Superior temporal gyrus (tissue), 1 donor: ENCODE data around the gene KANSL1.

Experiments used
- DNase-seq: peaks from one replicate; pipeline ENCODE4 v3.0.0-alpha.2; 2016; ENCODE audit errors: extremely low spot score

KANSL1 gene

GRCh38 chr17:45984368-45984767, 208.9 kb downstream of the KANSL1 start:
- no peak for DNase-seq

GRCh38 chr17:45983614-45984310, 209.5 kb downstream of the KANSL1 start:
- DNase-seq: no peak

GRCh38 chr17:45982791-45983613, 210.2 kb downstream of the KANSL1 start:
- no peak for DNase-seq

DNA sequence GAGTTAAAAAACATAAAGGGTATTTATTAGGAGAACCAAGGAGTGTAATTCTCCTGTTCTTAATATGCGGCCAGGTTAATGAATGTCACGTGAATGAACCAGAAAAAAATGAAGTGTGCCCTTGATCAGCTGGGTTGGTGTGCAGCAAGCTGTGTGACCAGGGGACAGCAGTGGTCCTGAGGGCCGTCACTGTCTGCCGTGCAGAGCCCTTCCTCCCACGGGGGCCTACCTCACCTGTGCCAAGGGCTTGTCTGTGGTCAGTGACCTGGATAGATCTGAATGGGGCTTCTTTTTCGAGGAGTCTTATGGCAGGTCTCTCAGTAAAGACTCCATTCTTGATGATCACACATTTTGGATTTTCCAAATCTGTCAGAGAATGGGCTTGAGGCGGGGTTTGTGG, 211.9 kb downstream of the KANSL1 start:
- DNase-seq: no peak

GRCh38 chr17:45980855-45981254, 212.4 kb downstream of the KANSL1 start:
- DNase-seq: no peak
